Neural cell (in vitro differentiated cells): ENCODE results near the gene ADSS1.

Experiments used
- EP300 ChIP-seq: fragments of 450-650 bp; conservative IDR thresholded peaks from 2 replicates; pipeline ENCODE4 v1.6.1; 2014; ENCODE audit warnings: antibody characterized with exemption, mild to moderate bottlenecking, moderate library complexity; ENCODE audit not compliant: poor library complexity, severe bottlenecking
- EZH2 ChIP-seq: fragments of 200-600, 300-800 bp; shearing (Covaris generic), sonication (generic); IDR thresholded peaks from 2 replicates; pipeline ENCODE4 v1.6.1; 2014; ENCODE audit warnings: antibody characterized with exemption, low read length, borderline replicate concordance, mild to moderate bottlenecking; ENCODE audit not compliant: insufficient read depth, poor library complexity, severe bottlenecking
- MXI1 ChIP-seq: fragments of 450-650 bp; conservative IDR thresholded peaks from 2 replicates; pipeline ENCODE4 v1.6.1; 2014; ENCODE audit warnings: antibody characterized with exemption, mild to moderate bottlenecking; ENCODE audit not compliant: poor library complexity, severe bottlenecking
- POLR2AphosphoS5 ChIP-seq: IDR thresholded peaks from 2 replicates; pipeline ENCODE4 v1.6.1; 2012
- RAD21 ChIP-seq: fragments of 450-650 bp; conservative IDR thresholded peaks from 2 replicates; pipeline ENCODE4 v1.6.1; 2014; ENCODE audit warnings: antibody characterized with exemption, mild to moderate bottlenecking, moderate library complexity
- REST ChIP-seq: IDR thresholded peaks from 2 replicates; pipeline ENCODE4 v1.6.1; 2012; ENCODE audit warnings: borderline replicate concordance
- SMC3 ChIP-seq: fragments of 450-650 bp; conservative IDR thresholded peaks from 2 replicates; pipeline ENCODE4 v1.6.1; 2014; ENCODE audit warnings: antibody characterized with exemption, mild to moderate bottlenecking, moderate library complexity; ENCODE audit not compliant: poor library complexity
- TAF1 ChIP-seq: IDR thresholded peaks from 2 replicates; pipeline ENCODE4 v1.6.1; 2012; ENCODE audit warnings: low read depth
- TF ChIP-seq, protein P1 (sequence below): fragments of 450-650 bp; IDR thresholded peaks from 2 replicates; pipeline ENCODE4 v1.5.1; 2014; ENCODE audit warnings: antibody characterized with exemption, mild to moderate bottlenecking, moderate library complexity; ENCODE audit not compliant: poor library complexity, severe bottlenecking

DNA sequence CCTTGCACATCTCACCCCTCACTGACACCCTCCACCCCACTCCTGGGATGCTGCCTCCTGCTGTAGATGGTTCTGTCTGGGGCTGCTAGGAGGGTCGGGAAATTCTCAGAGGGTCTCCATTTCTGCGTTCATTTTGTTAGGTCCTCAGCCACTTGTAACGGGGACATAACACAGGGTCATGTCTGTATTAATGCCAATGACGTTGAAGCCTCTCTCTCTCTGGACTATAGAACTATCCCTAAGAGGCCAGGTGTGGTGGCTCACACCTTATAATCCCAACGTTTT is 43.5 kb downstream of the ADSS1 start:
- TF ChIP-seq, protein P1, sequence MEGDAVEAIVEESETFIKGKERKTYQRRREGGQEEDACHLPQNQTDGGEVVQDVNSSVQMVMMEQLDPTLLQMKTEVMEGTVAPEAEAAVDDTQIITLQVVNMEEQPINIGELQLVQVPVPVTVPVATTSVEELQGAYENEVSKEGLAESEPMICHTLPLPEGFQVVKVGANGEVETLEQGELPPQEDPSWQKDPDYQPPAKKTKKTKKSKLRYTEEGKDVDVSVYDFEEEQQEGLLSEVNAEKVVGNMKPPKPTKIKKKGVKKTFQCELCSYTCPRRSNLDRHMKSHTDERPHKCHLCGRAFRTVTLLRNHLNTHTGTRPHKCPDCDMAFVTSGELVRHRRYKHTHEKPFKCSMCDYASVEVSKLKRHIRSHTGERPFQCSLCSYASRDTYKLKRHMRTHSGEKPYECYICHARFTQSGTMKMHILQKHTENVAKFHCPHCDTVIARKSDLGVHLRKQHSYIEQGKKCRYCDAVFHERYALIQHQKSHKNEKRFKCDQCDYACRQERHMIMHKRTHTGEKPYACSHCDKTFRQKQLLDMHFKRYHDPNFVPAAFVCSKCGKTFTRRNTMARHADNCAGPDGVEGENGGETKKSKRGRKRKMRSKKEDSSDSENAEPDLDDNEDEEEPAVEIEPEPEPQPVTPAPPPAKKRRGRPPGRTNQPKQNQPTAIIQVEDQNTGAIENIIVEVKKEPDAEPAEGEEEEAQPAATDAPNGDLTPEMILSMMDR = no peak
- TF ChIP-seq TAF1 = no peak
- no peak for TF ChIP-seq SMC3
- TF ChIP-seq EZH2 = no peak
- TF ChIP-seq EP300 = no peak
- TF ChIP-seq RAD21 = no peak
- no peak for TF ChIP-seq POLR2AphosphoS5
- TF ChIP-seq REST = no peak
- no peak for TF ChIP-seq MXI1
